Skeletal muscle satellite cell (primary cell): Measurements from ENCODE around the gene SCMH1.
"Not testable (repeated sequence)": the region's sequence is repeated elsewhere in the genome, so short reads cannot be mapped to it uniquely, and the experiment has no call there.

Experiments
- H3K27me3 ChIP-seq: 2 replicates; pipeline ENCODE4 v1.7.0; 2013; ENCODE audit warnings: low read length; ENCODE audit not compliant: control insufficient read depth, insufficient read depth
- H3K36me3 ChIP-seq: 2 replicates; pipeline ENCODE4 v1.7.0; 2013; ENCODE audit warnings: mild to moderate bottlenecking, control low read depth, low read length; ENCODE audit not compliant: insufficient read depth
- H3K4me1 ChIP-seq: 2 replicates; pipeline ENCODE4 v1.7.0; 2013; ENCODE audit warnings: low read length; ENCODE audit not compliant: control insufficient read depth, insufficient read depth
- H3K4me2 ChIP-seq: 2 replicates; pipeline ENCODE4 v1.7.0; 2013; ENCODE audit warnings: mild to moderate bottlenecking, low read length
- H3K4me3 ChIP-seq: 2 replicates; pipeline ENCODE4 v1.7.0; 2013; ENCODE audit warnings: low read length
- H3K9ac ChIP-seq: 2 replicates; pipeline ENCODE4 v1.7.0; 2013; ENCODE audit warnings: mild to moderate bottlenecking, low read depth, low read length, moderate library complexity
- H3K9me3 ChIP-seq: replicated peaks from 2 replicates; pipeline ENCODE4 v1.7.0; 2013; ENCODE audit warnings: mild to moderate bottlenecking, control low read depth, low read length

The SCMH1 gene

DNA sequence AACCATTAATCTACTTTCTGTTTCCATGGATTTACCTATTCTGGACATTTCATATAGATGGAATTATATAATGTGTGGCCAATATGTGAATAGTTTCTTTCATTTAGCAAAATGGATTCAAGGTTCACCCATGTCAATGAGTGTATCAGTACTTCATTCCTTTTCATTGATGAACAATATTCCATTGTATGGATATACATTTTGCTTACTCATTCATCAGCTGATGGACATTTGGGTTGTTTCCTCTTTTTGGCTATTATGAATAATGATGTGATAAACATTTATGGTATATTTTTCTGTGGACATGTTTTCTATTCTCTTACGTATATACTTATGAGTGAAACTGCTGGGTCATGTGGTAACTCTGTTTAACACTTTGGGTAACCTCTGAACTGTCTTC, 97.8 kb downstream of the SCMH1 start:
- Histone ChIP-seq H3K4me1 (no peaks in the 10 kb centered on the region), H3K27me3 (no peaks in the 10 kb centered on the region), H3K36me3 (peaks cover 17% of the 10 kb centered on the region), H3K4me2 (no peak overlapping the region), H3K4me3 (no peak overlapping the region), H3K9me3 (peaks cover 7% of the 10 kb centered on the region), H3K9ac (no peak overlapping the region)

DNA sequence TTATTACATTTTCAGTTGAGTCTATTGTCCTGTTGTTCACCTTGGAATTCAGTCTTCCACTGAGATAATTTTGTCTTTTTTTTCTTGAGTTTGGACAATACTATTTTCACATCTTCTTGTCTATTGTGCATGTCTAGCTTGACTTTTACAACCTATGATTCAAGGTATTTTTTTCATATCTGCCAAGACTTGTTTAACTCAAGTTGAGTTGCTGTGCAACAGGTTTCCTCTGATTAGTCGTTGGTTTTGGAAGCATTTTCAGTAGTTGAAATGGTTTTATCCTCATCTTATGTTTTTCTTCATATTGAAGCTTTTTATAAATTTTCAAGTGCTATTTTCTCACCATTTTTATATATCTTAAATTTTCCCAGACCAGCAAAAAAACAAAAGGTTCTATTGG, 103.6 kb downstream of the SCMH1 start:
- Histone ChIP-seq H3K36me3 (peaks cover 14% of the 10 kb centered on the region), H3K9ac (no peak overlapping the region), H3K9me3 (peaks cover 7% of the 10 kb centered on the region), H3K4me1 (no peaks in the 10 kb centered on the region), H3K4me2 (no peak overlapping the region), H3K4me3 (no peak overlapping the region), H3K27me3 (no peaks in the 10 kb centered on the region)

DNA sequence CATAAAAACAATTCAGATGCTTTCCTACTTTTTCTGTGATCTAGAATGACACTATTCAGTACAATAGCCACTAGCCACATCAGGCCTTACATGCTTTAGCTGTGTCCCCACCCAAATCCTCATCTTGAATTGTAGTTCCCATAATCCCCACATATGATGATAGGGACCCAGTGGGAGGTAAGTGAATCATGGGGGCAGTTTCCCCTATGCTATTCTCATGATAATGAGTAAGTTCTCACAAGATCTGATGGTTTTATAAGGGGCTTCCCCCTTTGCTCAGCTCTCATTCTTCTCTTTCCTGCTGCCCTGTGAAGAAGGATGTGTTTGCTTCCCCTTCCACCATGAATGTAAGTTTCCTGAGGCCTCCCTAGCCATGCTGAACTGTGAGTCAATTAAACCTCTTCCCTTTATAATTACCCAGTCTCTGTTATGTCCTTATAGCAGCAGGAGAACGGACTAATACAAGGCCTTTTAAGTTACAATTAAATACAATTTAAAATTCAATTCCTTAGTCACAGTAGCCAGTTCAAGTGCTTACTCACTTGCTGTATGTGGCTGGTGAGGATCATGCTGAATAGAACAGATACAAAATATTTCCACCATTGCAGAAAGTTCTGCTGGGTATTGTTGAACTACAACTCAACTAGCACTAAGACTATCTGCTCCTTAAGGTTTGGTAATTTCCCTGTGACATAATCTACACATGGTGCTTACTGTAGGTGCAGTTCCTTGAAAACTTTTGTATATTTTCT, 106.7 kb downstream of the SCMH1 start:
- Histone ChIP-seq H3K9me3 (peaks cover 3% of the 10 kb centered on the region), H3K4me2 (no peak overlapping the region), H3K4me1 (no peaks in the 10 kb centered on the region), H3K36me3 (no peaks in the 10 kb centered on the region), H3K9ac (no peak overlapping the region), H3K27me3 (no peaks in the 10 kb centered on the region), H3K4me3 (no peak overlapping the region)

DNA sequence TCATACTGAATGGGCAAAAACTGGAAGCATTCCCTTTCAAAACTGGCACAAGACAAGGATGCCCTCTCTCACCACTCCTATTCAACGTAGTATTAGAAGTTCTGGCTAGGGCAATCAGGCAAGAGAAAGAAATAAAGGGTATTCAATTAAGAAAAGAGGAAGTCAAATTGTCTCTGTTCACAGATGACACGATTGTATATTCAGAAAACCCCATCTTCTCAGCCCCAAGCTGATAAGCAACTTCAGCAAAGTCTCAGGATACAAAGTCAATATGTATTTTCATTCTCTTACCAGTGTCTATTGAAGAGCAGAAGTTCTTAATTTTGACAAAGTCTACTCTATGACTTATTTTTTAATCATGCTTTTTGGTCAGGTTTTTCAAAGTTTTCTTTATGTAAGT, 107.8 kb downstream of the SCMH1 start:
- not testable (repeated sequence) for H3K36me3 ChIP-seq, H3K9ac ChIP-seq, H3K4me3 ChIP-seq, H3K4me2 ChIP-seq, H3K27me3 ChIP-seq, H3K9me3 ChIP-seq, H3K4me1 ChIP-seq

DNA sequence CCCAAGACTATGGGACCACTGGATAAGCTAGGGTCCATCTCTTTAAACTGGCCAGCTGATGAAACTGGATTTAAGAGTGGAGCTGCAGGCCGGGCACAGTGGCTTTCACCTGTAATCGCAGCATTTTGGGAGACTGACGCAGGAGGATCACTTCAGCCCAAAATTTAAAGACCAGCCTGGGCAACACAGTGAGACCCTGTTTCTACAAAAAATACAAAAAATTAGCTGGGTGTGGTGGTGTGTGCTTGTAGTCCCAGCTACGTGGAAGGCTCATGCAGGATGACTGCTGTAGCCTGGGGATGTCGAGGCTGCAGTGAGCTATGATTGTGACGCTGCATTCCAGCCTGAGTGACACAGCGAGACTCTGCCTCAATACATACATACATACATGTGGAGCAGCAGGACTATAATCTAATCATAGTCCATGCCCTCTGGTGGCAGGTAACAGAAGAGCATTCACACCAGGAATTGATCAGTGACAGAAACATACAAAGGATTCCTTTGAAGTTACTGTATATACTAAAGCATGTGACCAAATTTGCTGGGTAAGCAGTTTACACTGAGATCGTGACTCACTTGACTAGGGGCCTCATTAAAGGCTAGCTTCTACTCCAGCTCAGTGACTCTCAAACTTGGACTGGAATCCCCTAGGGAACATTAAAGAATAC, 119.1 kb downstream of the SCMH1 start:
- Histone ChIP-seq H3K27me3 (no peaks in the 10 kb centered on the region), H3K4me1 (peaks cover 4% of the 10 kb centered on the region), H3K4me2 (no peak overlapping the region), H3K9me3 (no peaks in the 10 kb centered on the region), H3K36me3 (no peaks in the 10 kb centered on the region), H3K4me3 (no peak overlapping the region), H3K9ac (no peak overlapping the region)

DNA sequence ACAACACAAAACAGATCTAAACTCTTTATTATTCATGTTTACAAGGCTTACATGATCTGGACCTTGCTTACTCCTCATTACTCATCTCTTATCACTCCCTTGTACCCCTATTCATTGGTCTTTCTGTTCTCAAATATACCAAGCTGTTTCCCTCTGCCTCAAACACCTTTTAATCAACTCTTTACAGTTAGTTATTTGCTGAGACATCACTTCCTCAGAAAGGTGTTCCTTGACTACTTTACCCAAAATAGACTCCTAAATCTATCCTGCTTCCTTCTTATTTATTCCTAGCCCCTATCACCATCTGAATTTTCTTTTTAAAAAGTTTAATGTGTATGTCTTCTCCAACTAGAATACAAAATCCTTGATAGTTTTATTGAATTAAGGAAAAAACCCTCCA, 120.0 kb downstream of the SCMH1 start:
- H3K36me3 ChIP-seq, result no peaks in the 10 kb centered on the region
- no peaks in the 10 kb centered on the region for H3K9me3 ChIP-seq
- no peak overlapping the region for H3K9ac ChIP-seq
- H3K4me3 ChIP-seq, result no peak overlapping the region
- H3K4me1 ChIP-seq, result peaks cover 4% of the 10 kb centered on the region
- no peaks in the 10 kb centered on the region for H3K27me3 ChIP-seq
- no peak overlapping the region for H3K4me2 ChIP-seq

DNA sequence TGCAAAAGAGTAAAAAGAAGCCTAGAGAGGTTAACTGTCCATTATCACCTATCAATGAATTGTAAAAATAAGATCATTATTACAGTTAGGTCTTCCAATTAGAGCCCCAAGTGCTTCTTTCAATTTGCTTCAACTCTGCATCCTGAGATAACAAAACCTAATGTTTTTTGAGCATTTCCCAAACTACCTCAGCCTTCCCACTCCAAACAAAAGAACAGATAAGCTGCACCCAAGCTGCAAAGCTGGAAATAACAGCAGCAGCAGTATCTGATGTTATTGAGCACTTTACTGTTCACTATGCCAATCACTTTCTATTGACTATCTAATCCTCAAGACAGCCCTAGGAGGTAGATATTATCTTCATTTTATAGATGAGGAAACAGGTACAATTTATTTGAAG, 123.5 kb downstream of the SCMH1 start:
- peaks cover 3% of the 10 kb centered on the region for H3K4me1 ChIP-seq
- H3K4me3 ChIP-seq, result no peak overlapping the region
- H3K9ac ChIP-seq, result no peak overlapping the region
- H3K9me3 ChIP-seq, result no peaks in the 10 kb centered on the region
- H3K4me2 ChIP-seq, result no peak overlapping the region
- H3K27me3 ChIP-seq, result no peaks in the 10 kb centered on the region
- H3K36me3 ChIP-seq, result peaks cover 4% of the 10 kb centered on the region

DNA sequence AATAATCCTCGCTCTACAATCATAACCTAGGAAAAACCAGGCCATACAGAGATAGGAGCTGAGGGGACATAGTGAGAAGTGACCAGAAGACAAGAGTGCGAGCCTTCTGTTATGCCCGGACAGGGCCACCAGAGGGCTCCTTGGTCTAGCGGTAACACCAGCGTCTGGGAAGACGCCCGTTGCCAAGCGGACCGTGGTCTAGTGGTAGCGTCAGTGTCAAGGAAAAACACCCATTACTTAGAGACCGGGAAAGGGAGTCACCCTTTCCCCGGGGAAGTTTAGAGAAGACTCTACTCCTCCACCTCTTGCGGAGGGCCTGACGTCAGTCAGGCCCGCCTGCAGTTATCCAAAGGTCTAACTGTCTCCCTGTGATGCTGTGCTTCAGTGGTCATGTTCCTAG, 124.9 kb downstream of the SCMH1 start:
- H3K9ac ChIP-seq, H3K36me3 ChIP-seq, H3K9me3 ChIP-seq, H3K4me1 ChIP-seq, H3K27me3 ChIP-seq, H3K4me2 ChIP-seq, H3K4me3 ChIP-seq: not testable (repeated sequence)

DNA sequence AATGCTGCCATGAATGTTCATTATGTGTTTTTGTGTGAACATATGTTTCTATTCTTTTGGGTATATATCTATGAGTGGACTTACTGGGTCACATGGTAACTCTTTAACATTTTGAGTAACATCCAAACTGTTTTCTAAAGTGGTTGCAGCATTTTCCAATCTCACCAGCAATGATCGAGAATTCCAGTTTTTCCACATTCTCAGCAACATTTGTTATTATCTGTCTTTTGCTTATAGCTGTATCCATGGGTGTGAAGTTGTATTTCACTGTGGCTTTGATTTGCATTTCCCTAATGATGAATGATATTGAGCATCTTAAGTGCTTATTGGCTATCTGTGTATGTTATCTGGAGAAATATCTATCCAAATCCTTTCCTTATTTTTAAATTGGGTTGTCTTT, 131.4 kb downstream of the SCMH1 start:
- Histone ChIP-seq H3K4me3 (no peak overlapping the region), H3K4me1 (peaks cover 27% of the 10 kb centered on the region), H3K36me3 (peaks cover 5% of the 10 kb centered on the region), H3K9ac (no peak overlapping the region), H3K27me3 (no peaks in the 10 kb centered on the region), H3K4me2 (no peak overlapping the region), H3K9me3 (no peaks in the 10 kb centered on the region)

DNA sequence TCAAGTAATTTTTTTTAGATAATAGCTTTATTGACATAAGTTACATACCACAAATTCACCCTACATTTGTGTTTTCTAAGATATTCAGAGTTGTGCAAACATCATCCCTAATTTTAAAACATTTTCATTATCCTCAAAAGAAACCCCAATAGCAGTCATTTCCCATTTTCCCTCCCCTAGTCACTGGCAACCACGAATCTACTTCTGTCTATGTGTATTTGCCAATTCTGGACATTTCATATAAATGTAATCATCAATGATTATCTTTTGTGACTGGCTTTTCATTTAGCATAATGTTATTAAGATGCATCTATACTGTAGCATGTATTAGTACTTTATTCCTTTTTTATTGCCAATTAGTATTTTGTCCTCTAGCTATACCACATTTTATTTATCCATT, 131.8 kb downstream of the SCMH1 start:
- Histone ChIP-seq H3K9me3 (no peaks in the 10 kb centered on the region), H3K36me3 (peaks cover 5% of the 10 kb centered on the region), H3K27me3 (no peaks in the 10 kb centered on the region), H3K4me2 (peak overlapping the region; percentile 70), H3K4me1 (peaks cover 27% of the 10 kb centered on the region), H3K9ac (no peak overlapping the region), H3K4me3 (no peak overlapping the region)

DNA sequence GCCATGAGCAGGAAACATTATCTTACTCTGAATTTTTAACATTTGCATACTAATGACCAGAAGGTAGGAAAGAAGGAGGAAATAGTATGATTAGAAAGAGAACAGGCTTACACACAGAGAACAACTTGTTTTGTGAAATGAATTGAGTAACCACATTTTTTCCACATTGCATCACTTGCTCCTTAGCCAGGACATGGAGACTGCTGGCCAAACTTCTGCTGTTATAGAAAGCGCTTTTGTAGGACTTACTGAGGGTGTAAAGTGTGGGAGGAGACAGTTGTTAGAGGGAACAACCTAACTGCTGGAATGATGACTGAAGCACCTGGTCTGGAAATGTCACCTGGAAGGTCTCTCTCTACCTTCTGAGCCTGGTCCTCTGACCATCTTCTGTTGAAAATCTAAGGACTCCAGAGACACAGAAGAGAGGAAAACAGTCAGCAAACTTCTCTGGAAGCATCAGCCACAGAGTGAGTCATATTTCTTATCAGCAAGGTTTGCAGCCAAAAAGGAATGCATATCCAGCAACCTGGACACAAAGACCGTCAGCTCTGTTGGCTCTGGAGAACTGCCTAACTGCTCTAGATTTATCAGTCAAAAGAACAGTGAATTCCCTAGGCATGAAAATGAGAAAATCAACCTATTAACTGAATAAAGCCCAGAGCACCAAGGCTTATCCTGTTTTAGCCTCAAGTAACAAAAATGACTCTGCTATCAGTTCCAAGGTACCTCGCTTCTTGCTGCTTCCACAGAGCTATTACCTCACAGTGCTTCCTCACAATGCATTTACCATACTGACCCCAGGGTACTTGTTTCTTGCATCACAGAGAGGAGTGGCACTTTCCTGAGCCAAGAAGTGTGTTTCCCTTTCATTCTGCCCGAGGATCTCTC, 132.6 kb downstream of the SCMH1 start:
- peak overlapping the region; percentile 39 for H3K9ac ChIP-seq
- H3K4me1 ChIP-seq, result peaks cover 27% of the 10 kb centered on the region
- H3K4me2 ChIP-seq, result peak overlapping the region; percentile 70
- H3K9me3 ChIP-seq, result no peaks in the 10 kb centered on the region
- H3K36me3 ChIP-seq, result peaks cover 5% of the 10 kb centered on the region
- no peaks in the 10 kb centered on the region for H3K27me3 ChIP-seq
- peak overlapping the region; percentile 13 for H3K4me3 ChIP-seq
